Measurements from ENCODE around the gene NQO2.

NQO2 gene, protein sequence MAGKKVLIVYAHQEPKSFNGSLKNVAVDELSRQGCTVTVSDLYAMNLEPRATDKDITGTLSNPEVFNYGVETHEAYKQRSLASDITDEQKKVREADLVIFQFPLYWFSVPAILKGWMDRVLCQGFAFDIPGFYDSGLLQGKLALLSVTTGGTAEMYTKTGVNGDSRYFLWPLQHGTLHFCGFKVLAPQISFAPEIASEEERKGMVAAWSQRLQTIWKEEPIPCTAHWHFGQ

DNA sequence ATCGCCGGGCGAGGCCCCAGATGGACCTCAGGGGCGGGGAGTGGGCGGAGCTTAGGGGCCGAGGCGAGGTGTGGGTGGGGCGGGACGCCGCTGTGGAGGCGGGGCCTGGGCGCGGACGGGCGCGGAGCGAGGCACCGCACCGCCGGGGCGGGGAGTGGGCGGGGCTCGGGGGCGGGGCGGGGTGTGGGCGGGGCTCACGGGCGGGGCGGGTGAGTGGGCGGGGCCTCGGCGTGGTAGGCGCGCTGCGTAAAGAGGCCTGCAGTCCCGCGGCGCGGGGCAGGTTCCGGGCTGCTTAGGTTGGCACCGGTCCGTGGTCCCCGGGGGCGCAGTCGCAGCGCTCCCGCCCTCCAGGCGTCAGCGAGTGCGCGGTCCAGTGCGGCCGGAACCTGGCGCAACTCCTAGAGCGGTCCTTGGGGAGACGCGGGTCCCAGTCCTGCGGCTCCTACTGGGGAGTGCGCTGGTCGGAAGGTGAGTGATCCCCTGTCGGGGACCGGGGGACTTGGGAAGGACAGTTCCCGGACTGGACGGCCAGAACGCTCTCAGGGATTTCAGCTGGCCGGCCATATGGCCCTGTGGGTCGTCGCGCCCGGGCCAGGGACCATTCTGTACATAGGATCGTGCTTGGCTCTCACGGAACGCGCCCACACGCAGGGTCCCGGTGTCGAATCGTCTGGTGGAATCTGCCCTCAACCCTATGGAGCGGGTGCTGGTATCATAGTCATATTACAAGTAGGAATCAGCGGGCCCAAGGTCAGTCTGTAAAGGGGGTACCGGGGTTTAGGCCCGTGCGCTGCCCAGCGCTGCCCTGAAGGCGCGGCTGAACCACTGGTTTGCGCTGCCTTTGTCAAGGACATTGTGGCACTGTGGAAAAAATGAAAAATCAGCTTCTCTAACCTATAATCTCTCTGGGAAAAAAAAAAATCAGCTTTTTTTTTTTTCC lies at the start of gene NQO2:
Gene NQO2, plus strand, starts transcription at position 277 of the 940 bp plus-strand sequence. CDS start 6,659 bp downstream, outside the sequence.
- peak; percentile 52 for DNase-seq

DNA sequence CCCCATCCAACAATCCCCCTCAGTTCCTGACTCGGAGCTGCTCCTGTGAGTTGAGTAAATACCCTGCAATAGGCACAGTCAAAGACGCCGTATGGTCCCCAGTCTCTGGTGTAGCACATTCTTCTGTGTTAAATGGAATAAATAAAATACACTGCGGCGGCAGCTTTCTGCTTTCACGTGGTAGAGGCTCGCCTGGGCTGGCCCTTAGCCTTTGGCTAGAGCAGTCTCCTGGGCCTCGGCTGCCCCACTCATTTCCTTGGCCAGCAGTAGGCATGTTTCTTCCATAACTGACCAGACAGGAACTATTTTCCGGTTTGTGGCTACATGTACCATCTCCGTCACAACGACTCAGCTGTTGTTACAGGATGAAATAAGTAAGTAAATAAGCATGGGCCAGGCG lies 49.0 kb upstream of the NQO2 start:
- no peak for DNase-seq

DNA sequence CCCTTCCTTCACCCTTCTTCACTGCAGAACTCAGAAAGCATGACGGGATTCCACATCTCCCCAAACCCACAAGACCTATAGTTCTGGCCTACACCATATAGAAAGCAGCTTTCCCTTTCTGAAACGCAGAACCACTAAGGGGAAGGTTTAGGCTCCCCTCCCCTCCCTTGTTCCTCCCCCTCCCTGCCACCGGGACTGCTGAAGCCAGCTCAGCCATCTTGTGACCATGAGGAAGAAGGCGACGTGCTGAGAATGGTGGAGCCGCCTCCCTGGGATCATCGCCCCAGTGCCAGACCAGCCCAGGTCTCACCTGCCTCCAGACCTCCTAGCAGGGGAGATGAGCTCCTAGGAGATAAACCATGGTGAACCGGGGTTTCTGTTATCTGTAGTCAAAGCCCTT lies 48.0 kb upstream of the NQO2 start:
- no peak for DNase-seq

DNA sequence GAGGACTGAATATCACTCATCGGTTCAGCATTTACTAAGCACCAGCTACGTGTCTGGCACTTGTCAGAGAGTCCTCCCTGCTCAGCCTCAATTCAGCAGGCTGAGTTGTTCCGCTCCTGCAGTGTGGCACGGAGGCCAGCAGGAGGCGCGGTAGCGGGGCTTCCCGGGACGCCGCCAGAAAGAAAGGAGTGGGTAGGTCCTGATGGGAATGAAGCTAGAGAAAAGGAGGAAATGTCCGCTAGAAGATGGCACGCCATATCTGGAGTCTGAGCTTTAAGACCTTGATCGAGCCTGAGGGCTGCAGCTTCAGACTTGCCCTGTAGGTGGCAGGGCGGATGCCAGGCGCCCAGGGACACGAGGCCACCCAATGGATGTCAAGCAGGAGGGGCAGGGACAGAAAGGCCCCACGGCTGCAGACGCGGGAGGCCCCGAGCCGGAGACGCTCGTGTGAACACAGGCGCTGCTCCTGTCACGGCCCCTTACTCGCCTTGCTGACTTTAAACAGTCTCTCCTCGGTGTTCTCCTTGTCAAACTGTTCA lies 47.1 kb upstream of the NQO2 start:
- no peak for DNase-seq

DNA sequence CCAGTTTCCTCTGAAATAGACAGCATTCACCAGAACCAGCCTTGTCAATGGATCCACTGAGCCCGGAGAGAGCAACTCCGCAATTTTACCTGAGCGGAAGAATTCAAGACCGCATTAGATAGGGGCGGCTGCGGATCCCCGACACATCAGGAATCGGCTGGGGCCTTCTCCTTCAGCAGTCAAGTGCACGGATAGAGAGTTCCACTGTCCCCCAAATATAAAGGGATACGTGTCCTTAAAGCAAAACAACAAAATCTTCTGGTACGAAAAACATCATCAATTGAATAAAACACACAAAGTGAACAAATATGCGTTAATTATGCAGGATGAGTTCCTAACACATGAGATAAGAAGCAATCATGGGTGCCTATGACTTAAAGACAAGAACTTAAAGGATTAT lies 46.6 kb upstream of the NQO2 start:
- DNase-seq = no peak

DNA sequence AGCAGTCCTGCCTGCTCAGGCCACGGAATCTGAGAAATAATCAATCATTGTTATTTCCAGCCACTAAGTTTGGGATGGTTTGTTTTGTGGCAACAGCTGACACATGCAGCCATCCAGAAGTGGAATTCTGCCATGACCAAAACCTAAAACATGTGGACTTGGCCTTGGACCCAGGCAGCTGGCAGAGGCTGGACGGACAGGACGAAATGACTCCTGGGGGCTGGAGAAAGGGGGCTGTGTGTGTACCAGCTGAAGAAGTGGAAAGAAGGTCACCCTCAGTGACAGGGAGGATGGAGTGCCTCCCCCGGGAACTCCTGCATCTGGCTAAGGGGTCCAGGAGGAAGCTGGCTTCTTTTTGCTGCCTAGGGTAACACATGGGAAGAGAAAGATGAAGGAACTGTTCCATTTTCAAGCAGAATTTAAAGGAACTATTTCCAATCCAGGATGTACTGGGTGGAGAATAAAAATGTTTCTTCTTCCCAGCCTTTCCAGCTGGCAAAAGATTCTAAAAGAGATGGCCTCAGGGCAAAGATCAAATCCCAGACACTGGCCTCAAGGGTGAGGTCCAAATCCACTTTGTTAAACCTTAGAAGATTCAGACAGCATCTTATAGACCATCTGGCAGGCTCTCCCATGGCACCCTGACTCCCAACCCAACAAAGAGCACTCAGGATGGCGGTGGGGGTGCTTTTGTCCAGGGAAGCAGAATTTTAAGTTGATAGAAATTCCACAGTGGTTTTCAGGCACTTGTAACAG lies 42.6 kb upstream of the NQO2 start:
- DNase-seq = no peak

DNA sequence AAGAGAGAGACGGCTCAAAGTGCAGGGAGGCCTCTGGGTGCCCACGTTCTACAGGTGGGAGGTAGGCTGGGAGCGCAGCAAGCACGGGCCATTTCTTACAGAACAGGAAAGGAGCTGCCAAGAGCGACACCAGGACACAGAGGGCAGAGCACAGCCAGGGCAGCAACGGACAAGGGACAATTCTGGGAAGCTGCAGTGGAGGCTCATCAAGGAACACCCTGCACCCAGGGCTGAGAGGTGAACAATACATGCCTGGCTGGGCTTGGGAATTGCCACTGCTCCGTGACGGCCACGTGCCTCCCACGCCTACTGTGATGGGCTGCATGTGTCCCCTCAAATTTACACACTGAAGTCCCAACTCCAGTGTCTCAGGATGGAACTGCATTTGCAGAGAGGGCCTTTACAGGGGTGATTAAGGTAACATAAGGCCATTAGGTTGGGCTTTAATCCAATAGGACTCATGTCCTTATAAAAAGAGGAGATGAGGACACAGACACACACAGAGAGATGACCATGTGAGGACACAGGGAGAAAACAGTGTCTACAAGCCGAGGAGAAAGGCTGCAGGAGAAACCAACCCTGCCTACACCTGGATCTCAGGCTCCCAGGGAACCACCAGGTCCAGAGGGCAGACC lies 41.9 kb upstream of the NQO2 start:
- DNase-seq = no peak

DNA sequence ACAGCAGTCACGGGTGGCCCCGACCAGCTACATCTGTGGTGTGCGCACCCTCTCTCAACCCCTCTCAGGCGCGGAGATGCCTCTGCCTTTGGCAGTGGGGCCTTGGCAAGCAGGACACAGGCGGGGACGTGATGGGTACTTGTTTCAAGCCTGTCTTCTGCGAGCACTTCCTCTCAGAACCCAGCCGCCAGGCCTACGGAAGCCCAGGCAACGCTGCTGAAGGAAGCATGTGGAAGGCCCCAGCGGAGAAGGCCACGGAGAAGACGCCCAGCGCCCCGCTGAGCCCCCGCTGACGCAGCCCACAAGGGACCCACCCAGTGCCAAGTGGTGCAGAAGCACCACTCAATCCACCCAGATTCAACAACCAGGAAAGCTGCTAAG lies 41.4 kb upstream of the NQO2 start:
- DNase-seq = no peak

DNA sequence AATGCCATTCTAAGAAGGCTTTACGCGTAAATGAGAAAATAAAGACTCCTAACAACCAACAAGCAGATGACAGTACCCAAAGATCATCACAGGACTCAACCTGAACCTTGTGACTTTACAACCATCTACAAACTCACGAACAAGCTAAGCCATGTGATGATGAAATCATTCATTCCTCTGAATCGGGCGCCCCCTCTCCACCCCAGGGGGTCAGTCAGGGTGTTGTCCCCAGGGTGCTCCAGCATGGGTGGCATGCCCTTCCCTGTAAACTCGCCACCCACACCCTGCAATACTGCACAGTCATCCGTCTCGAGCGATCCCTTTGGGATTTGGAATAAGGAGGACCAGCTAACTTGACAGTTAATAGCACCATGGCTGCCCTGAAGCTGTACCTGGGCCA lies 40.9 kb upstream of the NQO2 start:
- DNase-seq = no peak

DNA sequence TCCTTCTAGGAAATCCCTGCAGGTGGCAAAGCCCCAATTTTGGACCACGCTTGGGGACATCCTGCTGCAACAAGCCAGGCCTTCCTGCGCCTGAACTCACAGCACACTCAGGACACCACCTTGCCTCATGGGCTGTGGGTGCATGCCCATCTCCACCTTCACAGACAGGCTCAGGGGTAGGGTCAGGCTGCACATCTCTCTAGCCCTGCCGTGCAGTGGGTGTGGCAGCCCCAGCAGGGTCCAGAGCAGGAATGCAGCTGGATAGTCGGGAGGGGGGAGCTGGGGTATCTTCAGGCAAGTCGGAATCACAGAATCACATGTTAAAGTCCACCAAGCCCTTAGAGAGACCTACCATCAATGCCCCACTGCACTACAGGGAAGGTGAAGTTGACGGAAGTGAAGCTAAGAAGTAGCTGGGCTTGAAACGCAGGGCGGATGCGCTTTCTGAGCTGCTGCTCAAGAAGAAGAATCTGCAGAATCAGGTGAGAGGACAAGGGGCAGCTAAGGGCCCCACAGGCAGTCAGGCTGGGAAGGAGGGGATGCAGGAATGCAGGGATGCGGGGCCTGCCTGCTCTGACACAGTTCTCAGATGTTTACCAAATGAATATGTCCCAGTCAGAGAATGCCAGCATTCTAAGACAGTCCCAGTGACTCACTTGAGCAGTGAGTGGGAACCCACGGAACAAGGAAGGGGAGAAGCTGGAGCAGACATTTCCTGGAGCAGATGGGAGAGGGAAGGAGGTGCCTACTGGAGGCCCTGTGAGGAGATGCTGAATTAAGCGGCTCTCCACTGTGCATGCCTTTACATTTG lies 39.6 kb upstream of the NQO2 start:
- DNase-seq = no peak

DNA sequence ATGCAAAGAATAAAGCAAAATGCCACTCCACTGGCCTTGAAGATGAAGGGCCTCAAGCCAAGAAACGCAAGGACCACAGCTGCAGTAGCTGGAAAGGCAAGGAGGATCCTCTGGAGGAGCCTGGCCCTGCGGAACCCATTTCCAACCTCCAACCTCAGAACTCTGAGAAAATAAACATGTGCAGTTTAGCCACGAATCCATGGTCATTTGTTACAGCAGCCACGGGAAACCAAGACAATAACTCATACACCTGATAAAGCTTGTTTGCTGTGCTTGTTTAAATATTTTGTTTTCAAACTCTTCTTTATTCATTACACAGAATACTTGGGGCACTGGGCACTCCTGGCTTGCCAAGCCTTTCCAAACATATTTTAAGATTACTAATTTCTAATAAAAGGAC lies 38.8 kb upstream of the NQO2 start:
- no peak for DNase-seq

DNA sequence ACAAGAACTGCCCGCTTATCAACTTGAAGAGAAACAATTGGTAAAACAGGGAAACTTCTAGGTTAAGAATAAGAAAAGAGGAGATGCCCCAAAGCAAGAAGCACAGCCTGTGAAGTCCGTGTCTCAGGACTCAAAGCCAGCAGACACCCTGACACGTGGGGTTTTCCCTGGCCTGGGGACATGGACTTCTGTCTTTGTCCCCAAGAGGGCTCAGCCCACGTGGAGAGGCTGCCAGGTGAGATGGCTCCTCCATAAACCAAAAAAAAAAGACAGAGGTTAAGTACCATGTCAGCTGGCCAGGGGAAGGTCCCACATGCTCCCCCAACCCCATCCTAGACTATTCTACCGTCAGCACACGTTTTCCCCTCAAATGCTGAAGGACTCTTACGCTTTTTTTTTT lies 38.2 kb upstream of the NQO2 start:
- no peak for DNase-seq

DNA sequence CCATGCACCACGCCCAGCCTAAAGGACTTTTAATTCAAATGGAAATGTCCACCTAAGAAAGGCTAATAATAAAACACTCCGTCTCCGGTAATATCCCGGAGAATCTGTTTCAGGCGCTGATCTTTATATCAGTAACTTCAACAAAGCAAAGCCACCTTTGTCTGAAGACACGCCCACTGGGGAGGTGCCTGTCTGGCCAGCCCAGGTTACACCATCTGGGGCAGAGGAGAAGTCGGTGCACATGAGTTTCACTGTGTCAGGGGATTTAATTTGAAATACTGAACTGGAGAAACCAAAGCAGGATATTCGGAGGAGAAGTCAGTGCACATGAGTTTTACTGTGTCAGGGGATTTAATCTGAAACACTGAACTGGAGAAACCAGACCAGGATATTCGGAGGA lies 37.7 kb upstream of the NQO2 start:
- DNase-seq = no peak

DNA sequence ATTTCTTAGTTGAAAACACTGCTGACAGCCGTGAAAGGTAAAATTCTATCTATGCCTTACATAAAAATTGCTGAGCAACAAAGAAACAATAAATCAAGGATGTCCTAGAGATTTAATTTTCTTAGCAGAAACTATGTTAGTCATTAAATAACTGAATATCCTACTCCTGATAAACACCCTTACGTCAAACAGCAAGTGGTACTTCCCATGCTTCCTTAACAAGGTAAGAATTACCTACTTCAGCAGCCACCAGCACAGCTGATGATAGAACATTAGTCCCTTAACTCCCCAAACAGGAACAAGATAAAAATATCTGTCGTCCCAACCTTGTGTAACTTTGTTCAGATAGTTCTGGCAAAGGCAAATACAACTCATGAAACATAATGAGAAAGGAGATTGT lies 37.1 kb upstream of the NQO2 start:
- DNase-seq = no peak

DNA sequence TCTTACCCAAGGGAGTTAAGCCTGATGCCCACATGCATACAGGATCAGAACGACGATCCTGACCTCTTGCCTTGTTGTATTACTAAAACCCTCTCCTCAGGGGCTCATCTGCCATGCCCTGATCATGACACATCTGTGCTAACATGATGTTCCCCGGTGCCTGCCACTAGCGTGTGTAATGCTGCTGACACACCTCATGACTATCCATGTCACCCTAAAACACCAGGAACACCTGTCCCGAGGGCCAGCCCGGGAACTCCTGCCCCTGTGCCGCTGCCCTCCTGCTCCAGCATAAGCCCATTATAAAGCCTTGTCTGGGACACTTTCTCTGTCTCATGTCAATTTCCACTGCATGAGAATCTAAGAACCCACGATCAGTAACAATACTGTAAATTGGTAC lies 35.9 kb upstream of the NQO2 start:
- no peak for DNase-seq

DNA sequence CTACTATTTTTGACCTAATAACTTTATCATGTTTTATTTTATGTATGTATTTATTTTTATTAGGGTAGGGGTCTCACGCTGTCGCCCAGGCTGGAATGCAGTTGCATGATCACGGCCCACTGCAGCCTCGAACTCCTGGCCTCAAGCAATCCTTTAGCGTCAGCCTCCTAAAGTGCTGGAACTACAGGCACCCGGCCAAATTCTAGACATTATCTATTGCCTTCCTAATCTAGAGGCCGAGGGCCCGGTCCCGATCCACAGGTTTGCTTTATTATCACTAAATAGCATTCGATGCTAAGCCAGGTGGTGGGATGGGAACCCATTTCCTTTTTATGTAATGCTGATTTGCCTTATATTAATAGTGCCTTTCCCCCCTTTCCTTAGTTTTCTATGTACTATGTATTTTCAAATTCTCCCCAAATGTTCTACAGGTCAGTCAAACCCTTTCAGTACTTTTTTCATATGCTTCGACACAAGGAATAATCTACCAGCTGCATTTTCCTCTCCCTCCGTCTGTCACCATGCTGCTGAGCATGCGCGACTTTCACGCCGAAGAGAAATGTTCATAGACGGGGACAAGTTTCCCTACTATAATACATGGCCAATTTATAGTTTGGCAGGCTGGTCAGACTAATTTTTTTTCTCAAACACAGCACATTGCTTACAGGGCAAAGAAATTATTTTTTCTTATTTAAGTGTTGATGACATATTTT lies 34.7 kb upstream of the NQO2 start:
- no peak for DNase-seq

DNA sequence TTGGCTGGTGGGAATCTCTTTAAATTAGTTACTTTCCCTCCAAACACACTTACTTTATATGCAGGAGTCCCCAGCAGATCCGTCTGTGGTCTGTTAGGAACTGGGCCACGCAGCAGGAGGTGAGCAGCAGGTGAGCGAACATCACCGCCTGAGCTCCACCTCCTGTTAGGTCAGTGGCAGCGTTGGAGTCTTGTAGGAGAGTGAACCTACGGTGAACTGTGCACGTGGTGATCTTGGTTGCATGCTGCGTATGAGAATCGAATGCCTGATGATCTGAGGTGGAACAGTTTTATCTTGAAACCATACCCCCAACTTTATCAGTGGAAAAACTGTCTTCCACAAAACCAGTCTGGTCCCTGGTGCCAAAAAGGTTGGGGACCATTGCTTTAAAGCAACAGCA lies 33.3 kb upstream of the NQO2 start:
- no peak for DNase-seq

DNA sequence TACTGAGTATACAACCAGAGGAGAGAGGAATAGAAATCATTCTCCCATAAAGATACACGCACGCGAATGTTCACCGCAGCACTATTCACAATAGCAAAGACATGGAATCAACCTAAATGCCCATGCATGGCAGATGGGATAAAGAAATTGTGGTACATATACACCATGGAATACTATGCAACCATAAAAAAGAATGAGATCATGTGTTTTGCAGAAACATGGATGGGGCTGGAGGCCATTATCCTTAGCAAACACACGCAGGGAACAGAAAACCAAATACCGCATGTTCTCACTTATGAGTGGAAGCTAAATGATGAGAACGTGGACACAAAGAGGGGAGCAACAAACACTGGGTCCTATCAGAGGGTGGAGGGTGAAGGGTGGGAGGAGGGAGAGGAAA lies 31.8 kb upstream of the NQO2 start:
- no peak for DNase-seq

DNA sequence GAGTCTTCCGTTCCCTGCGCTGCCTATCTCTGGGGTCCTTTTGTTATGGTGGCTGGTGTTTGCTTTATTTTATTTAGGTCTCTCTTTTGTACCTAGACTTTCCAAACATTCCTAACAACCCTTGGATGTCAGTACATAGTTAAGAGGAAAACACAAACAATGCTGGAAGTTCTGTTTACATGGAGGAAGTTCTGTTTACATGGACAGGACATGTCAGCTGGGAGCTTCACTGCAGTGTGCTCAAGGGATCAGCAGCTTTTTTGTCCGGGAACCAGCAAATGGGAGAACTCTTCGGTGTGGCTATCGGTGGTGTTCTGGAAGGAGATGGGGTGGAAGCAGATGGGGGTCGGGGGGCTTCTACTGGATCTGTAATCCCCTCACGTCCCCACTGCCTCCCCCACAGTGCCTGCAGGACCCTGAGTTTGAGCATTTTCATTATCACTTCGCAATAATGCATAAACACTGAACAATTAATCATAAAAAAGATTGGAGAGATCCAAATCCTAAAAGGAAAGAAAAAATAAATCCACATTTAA lies 31.0 kb upstream of the NQO2 start:
- DNase-seq = no peak

DNA sequence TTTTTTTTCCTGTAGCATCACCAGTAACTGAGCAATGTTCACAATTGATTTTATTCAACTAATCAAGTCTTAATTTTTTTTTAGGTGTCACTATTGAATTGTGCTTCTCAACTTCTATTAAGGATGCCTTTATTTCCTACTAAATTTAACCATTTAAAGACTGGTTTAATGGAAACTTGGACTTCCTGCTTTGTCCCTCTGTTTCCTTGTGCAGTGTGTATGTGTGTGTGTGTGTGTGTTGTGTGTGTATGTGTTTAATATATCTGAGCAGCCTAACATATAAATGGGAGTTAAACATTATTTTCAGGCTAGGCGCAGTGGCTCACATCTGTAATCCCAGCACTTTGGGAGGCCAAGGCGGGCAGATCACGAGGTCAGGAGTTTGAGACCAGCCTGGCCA lies 30.1 kb upstream of the NQO2 start:
- no peak for DNase-seq

DNA sequence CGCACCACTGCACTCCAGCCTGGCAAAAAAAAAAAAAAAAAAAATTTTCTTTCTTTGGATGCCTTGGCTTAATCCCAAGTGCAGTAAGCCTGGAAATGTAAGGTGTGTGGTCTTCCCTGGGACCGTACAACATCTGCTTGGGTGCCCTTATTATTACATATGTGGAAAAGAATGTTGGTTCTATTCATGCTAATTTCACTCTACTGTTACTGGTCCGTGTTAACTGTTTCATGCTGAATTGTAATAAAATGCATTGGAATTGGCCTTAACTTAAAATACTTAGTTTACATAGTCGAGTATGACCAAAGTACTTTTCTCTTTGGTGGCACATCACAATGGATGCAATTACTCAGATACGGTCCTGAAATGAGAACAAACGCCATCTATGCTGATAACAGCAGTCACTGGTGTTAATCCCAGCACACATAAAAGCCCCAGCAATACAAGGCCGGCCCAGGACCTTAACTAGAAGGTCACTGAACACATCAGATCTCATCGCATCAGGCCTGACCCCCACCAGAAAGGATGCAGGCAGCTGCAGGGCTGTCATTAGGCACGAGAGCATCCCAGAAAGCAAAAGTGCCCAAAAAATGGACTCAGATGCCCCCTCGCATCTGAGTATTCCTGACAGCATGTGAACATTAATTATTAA lies 29.5 kb upstream of the NQO2 start:
- no peak for DNase-seq
